GM18508 (cell line): ENCODE results near the gene HBS1L.
"Not testable (repeated sequence)": the region's sequence is repeated elsewhere in the genome, so short reads cannot be mapped to it uniquely, and the experiment has no call there.

Experiments used
- ATAC-seq: cut with Tn5 transposase; IDR thresholded peaks from one replicate; pipeline ENCODE4 v1.9.1; 2021; ENCODE audit warnings: moderate number of reproducible peaks; ENCODE audit not compliant: insufficient read depth, unreplicated experiment

HBS1L gene

DNA sequence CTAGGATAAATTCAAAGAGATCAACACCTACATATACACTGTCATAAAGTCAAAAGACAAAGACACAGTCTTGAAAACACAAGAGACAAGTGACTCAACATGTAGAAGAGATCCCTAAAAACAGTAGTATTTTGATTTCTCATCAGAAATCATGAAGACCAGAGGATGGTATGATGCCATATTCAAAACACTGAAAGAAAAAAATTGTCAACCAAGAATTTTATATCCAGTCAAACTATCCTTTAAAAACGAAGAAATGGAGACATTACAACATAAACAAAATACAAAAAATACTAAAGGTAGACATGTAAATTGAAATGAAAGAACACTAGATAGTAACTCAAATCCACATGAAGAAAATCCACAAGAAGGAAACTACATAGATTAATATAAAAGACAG is 27.3 kb upstream of the HBS1L start:
- ATAC-seq = no peak

GRCh38 chr6:135075018-135075417 is 20.4 kb upstream of the HBS1L start:
- no peak for ATAC-seq

DNA sequence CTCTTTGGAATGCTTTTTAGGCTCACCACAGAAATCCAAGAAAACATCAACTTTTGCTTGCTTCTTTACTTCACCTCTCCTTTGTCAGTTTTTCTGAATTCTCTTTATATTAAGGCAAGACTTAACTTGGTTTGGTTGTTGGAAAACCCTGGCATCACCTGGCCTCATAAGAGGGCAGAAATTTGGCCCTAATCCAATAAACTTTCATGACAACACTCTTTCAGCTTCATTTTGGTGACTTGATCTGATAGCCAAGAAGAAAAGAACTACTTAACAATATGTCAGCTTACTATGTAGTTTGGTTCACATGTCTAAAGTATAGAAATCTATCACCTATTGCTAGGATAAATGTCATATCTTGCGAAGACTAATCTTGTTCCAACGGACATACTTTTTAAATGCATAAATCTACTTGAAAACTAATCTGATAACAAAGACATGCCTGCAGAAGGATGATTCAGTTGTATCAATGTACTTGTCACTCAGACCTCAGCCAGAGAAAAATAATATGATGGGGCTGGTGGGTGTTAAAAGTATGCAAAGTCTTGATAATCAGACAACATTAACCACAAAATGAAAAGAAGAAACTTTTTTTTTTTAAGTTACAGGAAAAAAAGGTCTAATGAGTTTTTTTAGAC is 19.3 kb upstream of the HBS1L start:
- no peak for ATAC-seq

DNA sequence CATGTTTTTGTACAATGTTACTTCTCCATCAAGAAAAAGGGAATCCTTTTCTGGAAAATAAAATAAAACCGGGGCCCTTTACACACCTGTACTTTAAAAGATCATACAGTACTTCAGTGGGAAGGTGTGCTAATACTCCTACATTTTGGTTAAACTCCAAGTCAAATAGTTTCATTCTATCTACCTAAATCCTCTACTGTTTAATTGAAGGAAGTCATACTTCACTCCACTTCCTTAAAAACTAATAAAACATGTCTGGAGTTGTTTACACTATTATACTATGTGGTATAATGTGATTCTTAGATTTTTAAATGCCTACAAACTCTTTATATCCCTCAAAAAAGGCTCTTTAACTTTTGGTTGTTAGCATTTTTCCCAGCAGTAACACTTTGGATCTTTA is 18.6 kb upstream of the HBS1L start:
- no peak for ATAC-seq

DNA sequence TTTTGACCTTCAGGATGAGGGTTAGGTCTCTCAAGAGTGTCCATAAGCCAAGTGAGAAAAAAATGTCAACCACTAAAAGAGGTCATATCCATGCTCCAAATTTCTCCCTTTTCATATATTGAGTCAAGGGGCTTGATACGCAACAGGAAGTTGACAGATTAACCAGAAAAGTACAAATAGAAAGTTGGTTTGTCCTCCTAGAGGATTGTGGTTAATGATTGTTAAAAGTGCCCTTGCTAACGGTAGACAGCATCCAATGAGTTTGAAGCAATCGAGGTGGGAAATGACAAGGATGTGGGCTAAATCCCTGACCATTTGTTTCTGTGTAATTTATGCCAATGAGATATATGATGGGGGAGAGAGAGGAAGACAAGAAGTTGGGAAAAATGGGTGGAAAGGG is 18.1 kb upstream of the HBS1L start:
- ATAC-seq = no peak

DNA sequence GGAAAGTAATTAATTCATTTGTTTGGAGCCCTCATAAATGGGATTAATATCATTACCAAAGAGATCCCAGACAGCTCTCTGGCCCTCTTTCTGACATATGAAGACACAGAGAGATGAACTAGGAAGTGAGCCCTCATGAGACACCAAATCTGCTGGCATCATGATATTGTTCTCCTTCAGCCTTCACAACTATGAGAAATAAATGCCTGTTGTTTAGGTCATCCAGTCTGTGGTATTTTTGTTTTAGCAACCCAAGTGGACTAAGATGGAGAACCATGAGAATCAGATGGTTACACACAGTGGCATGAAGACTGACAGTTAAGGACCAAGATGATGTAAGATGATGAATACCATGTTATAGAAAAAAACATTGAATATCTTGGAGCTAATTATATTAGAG is 16.9 kb upstream of the HBS1L start:
- no peak for ATAC-seq

DNA sequence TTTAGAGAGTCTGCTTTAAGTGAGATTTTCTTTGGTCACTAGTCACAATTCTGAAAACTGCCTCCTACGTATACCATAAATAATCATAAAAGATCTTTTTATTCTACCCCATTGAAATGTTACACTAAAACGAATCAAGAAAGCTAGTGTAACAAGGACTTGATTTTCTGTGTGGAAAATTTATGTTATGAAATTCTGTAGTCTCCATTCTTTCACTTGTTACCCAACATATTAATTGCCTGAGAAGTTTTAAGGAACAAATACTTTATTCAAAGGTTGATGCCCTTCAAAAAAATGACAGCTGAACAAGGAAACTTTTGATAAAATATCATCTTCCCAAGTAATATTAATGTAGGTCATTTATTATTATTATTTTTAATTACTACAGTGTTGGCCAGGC is 13.3 kb upstream of the HBS1L start:
- no peak for ATAC-seq

DNA sequence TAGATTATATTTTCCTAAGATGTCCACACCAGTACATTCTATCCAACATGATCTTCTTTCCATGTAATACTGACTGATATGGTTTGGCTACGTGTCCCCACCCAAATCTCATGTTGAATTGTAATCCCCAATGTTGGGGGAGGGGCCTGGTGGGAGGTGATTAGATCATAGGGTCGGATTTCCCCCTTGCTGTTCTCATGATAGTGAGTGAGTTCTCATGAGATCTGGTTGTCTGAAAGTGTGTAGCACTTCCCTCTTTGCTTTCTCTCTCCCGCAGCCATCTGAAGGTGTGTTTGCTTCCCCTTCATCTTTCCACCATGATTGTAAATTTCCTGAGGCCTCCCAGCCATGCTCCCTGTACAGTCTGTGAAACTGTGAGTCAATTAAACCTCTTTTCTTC is 12.2 kb upstream of the HBS1L start:
- ATAC-seq = no peak

DNA sequence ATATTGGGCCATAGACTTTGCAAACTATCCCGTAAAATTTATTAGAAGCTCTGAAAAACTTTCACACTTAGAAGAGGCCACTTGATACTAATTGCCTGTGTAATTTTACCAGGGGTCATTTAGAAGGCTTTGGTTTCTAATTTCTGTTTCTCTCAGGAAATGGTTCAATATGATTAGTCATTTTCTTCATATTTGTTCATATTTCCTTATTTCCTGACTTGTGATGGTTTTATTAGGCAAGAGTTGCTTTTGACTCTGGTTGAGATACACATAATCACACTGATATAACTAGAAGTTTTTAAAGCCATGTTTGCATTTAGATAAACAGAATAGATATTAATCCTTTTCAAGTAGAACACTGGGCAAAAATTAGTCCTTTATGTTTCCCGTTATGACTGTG is 11.8 kb upstream of the HBS1L start:
- no peak for ATAC-seq

GRCh38 chr6:135064586-135064985 is 10.0 kb upstream of the HBS1L start:
- ATAC-seq = no peak

DNA sequence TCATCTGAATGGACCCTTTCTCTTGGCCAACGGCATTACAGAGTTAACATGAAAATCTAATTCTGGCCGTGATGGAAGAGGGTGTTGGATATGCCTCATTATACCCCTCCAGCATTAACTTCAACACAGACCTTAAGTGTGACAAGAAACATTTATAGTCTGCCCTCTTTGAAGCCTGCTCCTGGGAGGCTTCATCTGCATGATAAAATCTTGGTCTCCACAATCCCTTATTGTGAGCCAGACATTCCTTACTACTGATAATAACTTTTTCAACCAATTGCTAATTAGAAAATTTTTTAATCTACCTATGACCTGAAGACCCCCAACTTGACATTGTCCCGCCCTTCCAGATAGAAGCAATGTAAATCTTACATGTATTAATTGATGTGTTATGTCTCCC is 9.3 kb upstream of the HBS1L start:
- ATAC-seq = no peak

DNA sequence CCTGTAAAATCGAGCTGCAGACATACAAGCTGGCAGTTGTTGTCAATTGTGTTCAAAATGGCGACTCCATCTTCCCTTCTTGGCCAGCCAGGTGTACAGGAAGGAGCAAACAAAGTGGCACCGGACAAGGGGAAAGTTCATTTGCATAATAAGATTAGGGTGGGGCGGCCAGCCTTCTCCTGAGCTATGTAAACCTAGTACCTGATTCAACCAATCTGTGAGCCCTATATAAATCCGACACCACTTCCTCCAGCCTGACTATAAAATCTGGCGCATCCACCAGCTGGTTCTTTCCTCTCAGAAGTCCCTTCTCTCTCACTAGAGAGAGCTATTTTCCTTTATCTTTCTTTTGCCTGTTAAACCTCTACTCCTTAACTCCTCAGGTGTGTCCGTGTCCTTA is 8.1 kb upstream of the HBS1L start:
- no peak for ATAC-seq

DNA sequence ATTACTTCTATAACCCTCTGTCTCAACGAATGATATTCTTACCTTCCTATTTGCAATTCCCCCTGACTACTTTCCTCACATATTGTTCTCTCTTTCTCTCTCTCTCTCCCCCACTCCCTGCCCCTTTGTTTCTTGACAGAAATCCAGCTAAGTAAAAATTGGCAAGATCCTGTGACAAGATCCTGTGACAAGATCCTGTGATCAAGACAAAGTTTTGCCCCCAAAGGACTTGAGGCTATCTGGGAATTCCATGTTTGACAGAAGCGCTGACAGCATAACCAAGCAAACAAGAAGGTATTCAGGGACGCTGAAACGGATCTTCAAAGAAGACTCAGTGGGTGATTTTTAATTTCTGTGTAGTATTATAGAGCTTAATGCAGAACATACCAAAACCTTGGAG is 5.5 kb upstream of the HBS1L start:
- ATAC-seq = no peak

GRCh38 chr6:135058299-135058698 is 3.7 kb upstream of the HBS1L start:
- not testable (repeated sequence) for ATAC-seq

DNA sequence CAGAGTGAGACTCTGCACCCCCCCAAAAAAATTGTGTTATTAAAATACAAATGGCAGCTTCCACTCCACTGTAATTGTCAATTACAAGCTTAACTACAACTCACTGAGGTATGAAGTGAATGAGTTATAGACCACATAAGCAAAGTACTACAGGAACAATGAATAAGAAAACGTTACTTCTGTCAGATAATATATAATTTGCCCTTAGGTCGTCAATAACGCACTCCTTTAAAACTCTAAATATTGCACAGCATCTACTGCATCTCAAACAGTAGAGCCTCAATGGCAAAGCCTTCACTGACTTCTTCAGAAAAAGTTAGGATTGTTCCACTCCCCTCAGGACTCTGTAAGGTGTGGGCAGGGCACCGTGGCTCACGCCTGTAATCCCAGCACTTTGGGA is 2.0 kb upstream of the HBS1L start:
- no peak for ATAC-seq

DNA sequence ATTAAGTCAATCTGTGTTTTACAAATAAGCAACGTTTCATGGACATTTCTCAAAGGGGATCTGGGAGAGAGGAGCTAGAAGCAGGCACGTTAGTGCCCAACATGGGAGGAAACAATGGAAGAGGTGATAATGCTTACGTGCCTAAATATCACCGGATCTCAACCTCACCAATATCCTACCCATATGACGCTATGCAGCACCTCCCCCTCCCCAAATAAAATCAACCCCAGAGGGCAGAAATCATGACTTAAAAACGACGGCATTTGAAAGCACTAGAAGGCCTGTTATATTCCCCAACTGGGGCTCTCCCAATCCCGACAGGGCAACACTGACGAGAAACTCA is 425 bp downstream of the HBS1L start:
- ATAC-seq = no peak

GRCh38 chr6:135053406-135053805 is 1.2 kb downstream of the HBS1L start:
- ATAC-seq = no peak

- ATAC-seq = no peak
Measured at GRCh38 chr6:135052939-135053338, 1.7 kb downstream of the HBS1L start.

- no peak for ATAC-seq
Measured at GRCh38 chr6:135048915-135049314, 5.7 kb downstream of the HBS1L start.

DNA sequence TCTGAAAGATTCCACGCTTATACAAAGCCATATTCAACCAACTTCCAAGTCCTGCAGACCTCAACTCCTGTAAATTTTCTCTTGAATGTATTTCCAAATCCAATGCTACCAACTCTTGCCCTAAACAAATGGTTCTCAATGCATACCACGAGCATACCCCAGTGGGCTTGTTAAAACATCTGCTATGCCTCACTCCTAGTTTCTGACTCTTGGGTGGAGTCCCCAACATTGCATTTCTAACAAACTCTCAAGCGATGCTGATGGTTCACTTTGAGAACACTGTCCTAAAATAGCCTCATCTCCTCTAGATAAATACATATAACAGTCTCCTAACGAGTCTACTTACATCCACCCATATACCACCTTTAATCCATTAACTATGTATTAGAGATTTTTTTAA is 7.3 kb downstream of the HBS1L start:
- no peak for ATAC-seq

DNA sequence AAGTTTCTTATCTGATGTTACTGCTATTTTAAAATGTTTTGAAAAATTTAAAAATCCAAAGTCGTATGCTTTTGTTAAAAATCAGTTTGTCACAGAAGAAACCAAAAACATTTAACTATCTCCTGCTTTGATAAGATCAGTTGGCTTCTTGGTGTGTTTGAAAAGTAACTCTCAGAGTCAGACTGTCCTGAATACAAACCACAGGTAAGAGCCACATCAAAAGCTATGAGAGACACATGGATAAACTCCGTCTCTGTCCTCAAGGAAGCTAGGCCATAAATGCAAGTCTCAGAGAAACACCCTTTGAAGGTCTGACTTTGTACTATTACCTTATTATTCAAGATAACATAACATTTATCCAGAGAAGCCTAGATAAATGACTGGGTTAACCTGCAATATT is 7.7 kb downstream of the HBS1L start:
- ATAC-seq = no peak

DNA sequence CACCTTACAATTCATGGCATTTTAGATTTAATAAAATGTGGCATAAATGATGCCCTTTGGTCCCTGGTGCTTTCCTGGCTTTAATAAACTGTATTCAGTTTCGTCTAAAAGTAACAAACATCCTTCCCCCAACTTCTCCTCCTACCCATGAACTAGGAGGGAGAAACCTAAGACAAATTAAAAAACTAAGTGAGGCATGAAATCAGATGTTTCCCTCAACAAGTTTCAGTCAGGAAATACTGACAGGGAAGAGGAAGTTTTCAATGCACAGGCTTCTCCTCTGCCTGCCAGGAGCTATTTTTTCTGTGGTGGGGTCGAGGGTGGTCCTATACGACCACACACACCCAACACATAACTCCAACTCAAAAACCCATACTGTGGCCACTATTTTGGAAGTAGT is 10.0 kb downstream of the HBS1L start:
- no peak for ATAC-seq

GRCh38 chr6:135043846-135044245 is 10.8 kb downstream of the HBS1L start:
- no peak for ATAC-seq
